Lower lobe of right lung (tissue), 2 donors: ENCODE data around the gene TUBGCP3. TPM values are rescaled to one million over a fixed set of nuclear protein-coding genes. Genes with fewer than 3 reads are reported as not detected.

ENCODE experiments used
- ATAC-seq, 2 donors: fragments of 200-7000 bp; cut with Tn5 transposase; one replicate each; pipeline ENCODE4 v1.9.1; 2020 to 2022; ENCODE audit warnings: mild to moderate bottlenecking in 2 of 2, moderate library complexity in 2 of 2
- DNase-seq: peaks from one replicate; pipeline ENCODE4 v3.0.0-alpha.2; 2020
- H3K27ac ChIP-seq: fragments of 200-600 bp; one replicate; pipeline ENCODE4 v1.8.0; 2022
- H3K27me3 ChIP-seq: fragments of 200-600 bp; one replicate; pipeline ENCODE4 v1.8.0; 2022; ENCODE audit warnings: low read depth
- H3K36me3 ChIP-seq: fragments of 200-600 bp; one replicate; pipeline ENCODE4 v1.8.0; 2022; ENCODE audit warnings: mild to moderate bottlenecking
- H3K4me1 ChIP-seq: fragments of 200-600 bp; one replicate; pipeline ENCODE4 v1.8.0; 2022
- H3K4me3 ChIP-seq: fragments of 200-600 bp; one replicate; pipeline ENCODE4 v1.8.0; 2022; ENCODE audit warnings: mild to moderate bottlenecking
- H3K9me3 ChIP-seq: fragments of 200-600 bp; one replicate; pipeline ENCODE4 v1.8.0; 2022
- CTCF ChIP-seq: fragments of 200-600 bp; IDR thresholded peaks from one replicate; pipeline ENCODE4 v1.8.0; 2022; ENCODE audit warnings: antibody characterized with exemption, mild to moderate bottlenecking
- intact Hi-C: fragments of 100-400 bp; cut with DNase I; formaldehyde crosslinking; loops from one replicate; pipeline ENCODE4 v1.11.0; 2022
- total RNA-seq: library from RNA; stranded (reverse); fragmentation: NEBNext Ultra II Directional; extraction: Animal tissue kit (Norgen Biotek cat#: 25700); gene quantifications from one replicate; pipeline ENCODE4 v1.2.1, GENCODE V29; 2021
- donor health status: DM: no; HTN: yes; CAD: no; lungs with severe emphysema.

The TUBGCP3 gene
- total RNA-seq, 1 donor from 2014 or later: 34.5 TPM

GRCh38 chr13:112587212-112587763, 665 bp downstream of the TUBGCP3 start:
- H3K4me1 ChIP-seq: peaks cover 33% of the 10 kb centered on the region
- intact Hi-C loops: no loop called here
- H3K27me3 ChIP-seq: no peaks in the 10 kb centered on the region
- peak; percentile 24 for TF ChIP-seq CTCF
- H3K9me3 ChIP-seq: no peaks in the 10 kb centered on the region
- ATAC-seq: peak; percentile 91 to 96
- no peaks in the 10 kb centered on the region for H3K36me3 ChIP-seq
- H3K4me3 ChIP-seq: peak overlapping the region; percentile 97
- peak; percentile 89 for DNase-seq
- H3K27ac ChIP-seq: peak overlapping the region; percentile 97

- H3K4me3 ChIP-seq: peak overlapping the region; percentile 97
- H3K4me1 ChIP-seq: peaks cover 37% of the 10 kb centered on the region
- no peak for TF ChIP-seq CTCF
- intact Hi-C loops: no loop called here
- no peak for DNase-seq
- no peak overlapping the region for H3K27ac ChIP-seq
- no peak for ATAC-seq
- H3K9me3 ChIP-seq: no peaks in the 10 kb centered on the region
- H3K36me3 ChIP-seq: no peaks in the 10 kb centered on the region
- H3K27me3 ChIP-seq: no peaks in the 10 kb centered on the region
Observed at GRCh38 chr13:112586334-112586960, 1.5 kb downstream of the TUBGCP3 start.

- Histone ChIP-seq H3K4me3 (no peak overlapping the region), H3K36me3 (no peaks in the 10 kb centered on the region), H3K27ac (peak overlapping the region; percentile 46), H3K4me1 (peaks cover 40% of the 10 kb centered on the region), H3K9me3 (no peaks in the 10 kb centered on the region), H3K27me3 (no peaks in the 10 kb centered on the region)
- TF ChIP-seq CTCF: no peak
- DNase-seq: no peak
- intact Hi-C loops: no loop called here
- peak in 1 of 2 donors; percentile 58 for ATAC-seq
Observed at GRCh38 chr13:112583592-112584277, 4.2 kb downstream of the TUBGCP3 start.

GRCh38 chr13:112582263-112582662, 5.7 kb downstream of the TUBGCP3 start:
- H3K4me1 ChIP-seq: peaks cover 35% of the 10 kb centered on the region
- ATAC-seq: no peak
- TF ChIP-seq CTCF: no peak
- no peak overlapping the region for H3K4me3 ChIP-seq
- no peaks in the 10 kb centered on the region for H3K27me3 ChIP-seq
- H3K27ac ChIP-seq: no peak overlapping the region
- no peaks in the 10 kb centered on the region for H3K9me3 ChIP-seq
- no peak for DNase-seq
- intact Hi-C loops: no loop called here
- H3K36me3 ChIP-seq: no peaks in the 10 kb centered on the region

- ATAC-seq (no peak), DNase-seq (no peak)
- intact Hi-C loops: no loop called here
- TF ChIP-seq CTCF: no peak
- Histone ChIP-seq H3K4me3 (no peak overlapping the region), H3K4me1 (peaks cover 24% of the 10 kb centered on the region), H3K27ac (no peak overlapping the region), H3K36me3 (no peaks in the 10 kb centered on the region), H3K27me3 (no peaks in the 10 kb centered on the region), H3K9me3 (no peaks in the 10 kb centered on the region)
Observed at GRCh38 chr13:112580912-112581311, 7.0 kb downstream of the TUBGCP3 start.
